ENCODE measurements around the gene MACROD2.

- TF ChIP-seq CTCF (IDR thresholded peaks at IDR 0.05) = no peak
- TF ChIP-seq POLR2A (IDR thresholded peaks at IDR 0.05) = no peak
Measured at GRCh38 chr20:14634665-14635064, 639.3 kb downstream of the MACROD2 start.
